ENCODE measurements around the gene TEX14. TPM values are rescaled to one million over a fixed set of nuclear protein-coding genes. Genes with fewer than 3 reads are reported as not detected.

Gene TEX14
- total RNA-seq, 1 experiment from 2014 or later, result 0.31 TPM

DNA sequence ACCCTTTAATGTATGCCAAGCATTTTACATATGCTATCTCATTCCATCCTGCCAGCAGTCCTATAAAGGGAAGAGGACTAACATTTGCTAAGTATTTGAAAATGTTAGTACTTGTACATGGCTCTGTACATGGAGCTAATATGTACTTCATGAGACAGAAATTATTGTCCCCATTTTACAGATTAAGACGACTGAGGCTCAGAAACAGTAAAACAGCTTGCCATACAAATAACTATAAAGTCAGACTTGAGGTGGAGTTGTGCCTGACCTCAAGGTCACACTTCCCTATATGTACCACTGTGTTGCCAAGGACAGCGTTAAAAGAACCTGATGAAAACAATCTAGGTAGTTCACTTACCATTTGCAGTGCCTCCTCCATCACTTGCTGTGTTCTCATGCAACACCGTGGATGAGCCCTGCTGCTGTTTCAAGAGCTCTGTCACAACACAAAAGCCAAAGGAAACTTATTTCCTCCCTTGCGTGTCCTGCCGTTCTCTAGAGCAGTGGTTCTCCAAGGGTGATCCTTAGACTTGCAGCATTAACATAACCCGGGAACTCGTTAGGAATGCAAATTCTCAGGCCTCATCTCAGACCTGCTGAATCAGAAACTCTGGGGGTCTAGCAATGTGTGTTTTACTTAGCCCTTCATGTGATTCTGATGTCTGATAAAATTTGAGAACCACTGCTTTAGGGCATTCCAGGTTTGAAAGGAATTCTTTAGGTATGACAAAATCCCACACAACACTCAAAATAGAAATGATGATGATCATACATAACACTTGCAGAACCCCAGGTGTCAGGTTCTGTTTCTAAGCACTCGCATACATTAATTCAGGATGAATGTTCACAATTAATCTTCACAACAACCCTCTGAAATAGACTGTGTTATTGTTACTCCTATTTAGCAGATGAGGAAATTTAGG lies 126.2 kb downstream of the TEX14 start:
- Mint-ChIP-seq H3K27me3 (ENCODE audit: low read depth) (no peaks in the 10 kb centered on the region; the same call in 1 of the 2 replicates), H3K36me3 (ENCODE audit: insufficient read depth in 1 of 3, low read depth in 3 of 3) (no peaks in the 10 kb centered on the region), H3K27ac (peak overlapping the region; percentile 77 to 93 (median 83); a peak in 6 of 7 replicates), H3K4me1 (peaks cover 30 to 35% of the 10 kb centered on the region in 2 experiments), H3K4me3 (peak overlapping the region in 1 of 2 experiments; percentile 20; a peak in 1 of 5 replicates), H3K9me3 (no peaks in the 10 kb centered on the region)
- H3K14ac ChIP-seq (ENCODE audit: insufficient read depth, low read length), result no peak overlapping the region
- WGBS (ENCODE audit: extremely low coverage, insufficient read length, low lambda C conversion rate), result no CpG with 5 or more reads among the region's 8 CpGs
- H4K91ac ChIP-seq (ENCODE audit: insufficient read length, low read depth, low read length), result no peak overlapping the region
- H2BK5ac ChIP-seq (ENCODE audit: insufficient read length, low read length), result no peak overlapping the region
- no peak overlapping the region for H4K5ac ChIP-seq (ENCODE audit: insufficient read length, low read depth, low read length)
- no peak overlapping the region for H3K4ac ChIP-seq (ENCODE audit: low read depth, low read length)
- no peaks in the 10 kb centered on the region for H3K79me2 ChIP-seq (ENCODE audit: insufficient read depth, low read length)
- H3K23ac ChIP-seq (ENCODE audit: insufficient read length, low read depth, low read length), result no peak overlapping the region
- H3K9ac ChIP-seq (ENCODE audit: extremely low read depth, insufficient read length, low read length), result no peak overlapping the region
- H3K4me2 ChIP-seq (ENCODE audit: insufficient read depth, insufficient read length, low read length), result peak overlapping the region; percentile 13
- H3K4me1 ChIP-seq (ENCODE audit: insufficient read depth, low read length), result peaks cover 8% of the 10 kb centered on the region; the same call in 1 of the 2 replicates
- H2AK5ac ChIP-seq (ENCODE audit: insufficient read length, low read length), result no peak overlapping the region
- H2BK12ac ChIP-seq (ENCODE audit: insufficient read length, low read depth, low read length), result no peak overlapping the region
- H2BK15ac ChIP-seq (ENCODE audit: low read depth, low read length), result no peak overlapping the region
- H2AFZ ChIP-seq (ENCODE audit: low read length), result no peak overlapping the region
- no peaks in the 10 kb centered on the region for H3K79me1 ChIP-seq (ENCODE audit: insufficient read depth, low read depth, low read length, poor library complexity, severe bottlenecking)
- no peaks in the 10 kb centered on the region for H3K27me3 ChIP-seq (ENCODE audit: insufficient read depth, low read length)
- no peaks in the 10 kb centered on the region for H3K9me3 ChIP-seq (ENCODE audit: control insufficient read depth, low read depth, low read length)
- no peaks in the 10 kb centered on the region for H4K20me1 ChIP-seq (ENCODE audit: control insufficient read depth, insufficient read depth, insufficient read length)
- TF ChIP-seq, protein P1, sequence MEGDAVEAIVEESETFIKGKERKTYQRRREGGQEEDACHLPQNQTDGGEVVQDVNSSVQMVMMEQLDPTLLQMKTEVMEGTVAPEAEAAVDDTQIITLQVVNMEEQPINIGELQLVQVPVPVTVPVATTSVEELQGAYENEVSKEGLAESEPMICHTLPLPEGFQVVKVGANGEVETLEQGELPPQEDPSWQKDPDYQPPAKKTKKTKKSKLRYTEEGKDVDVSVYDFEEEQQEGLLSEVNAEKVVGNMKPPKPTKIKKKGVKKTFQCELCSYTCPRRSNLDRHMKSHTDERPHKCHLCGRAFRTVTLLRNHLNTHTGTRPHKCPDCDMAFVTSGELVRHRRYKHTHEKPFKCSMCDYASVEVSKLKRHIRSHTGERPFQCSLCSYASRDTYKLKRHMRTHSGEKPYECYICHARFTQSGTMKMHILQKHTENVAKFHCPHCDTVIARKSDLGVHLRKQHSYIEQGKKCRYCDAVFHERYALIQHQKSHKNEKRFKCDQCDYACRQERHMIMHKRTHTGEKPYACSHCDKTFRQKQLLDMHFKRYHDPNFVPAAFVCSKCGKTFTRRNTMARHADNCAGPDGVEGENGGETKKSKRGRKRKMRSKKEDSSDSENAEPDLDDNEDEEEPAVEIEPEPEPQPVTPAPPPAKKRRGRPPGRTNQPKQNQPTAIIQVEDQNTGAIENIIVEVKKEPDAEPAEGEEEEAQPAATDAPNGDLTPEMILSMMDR (conservative IDR thresholded peaks at IDR 0.05), result no peak
- H2BK120ac ChIP-seq (ENCODE audit: low read depth, low read length, poor library complexity, severe bottlenecking), result no peak overlapping the region
- DNase-seq, result peak; percentile 59
- no peak overlapping the region for H3T11ph ChIP-seq (ENCODE audit: low read length)
- no peaks in the 10 kb centered on the region for H3K23me2 ChIP-seq (ENCODE audit: insufficient read length, low read depth, low read length, poor library complexity, severe bottlenecking)
- no peak overlapping the region for H4K8ac ChIP-seq (replicated peaks; ENCODE audit: insufficient read length, low read depth, low read length)
- H3K27ac ChIP-seq (ENCODE audit: insufficient read length, low read depth, low read length), result peak overlapping the region; percentile 11
- H2BK20ac ChIP-seq (ENCODE audit: low read depth, low read length, poor library complexity, severe bottlenecking), result no peak overlapping the region
- H3K56ac ChIP-seq (ENCODE audit: insufficient read length, low read depth, low read length), result no peak overlapping the region
- no peak overlapping the region for H3K18ac ChIP-seq (ENCODE audit: insufficient read length, low read depth, low read length)
